Keratinocyte (primary cell): ENCODE measurements around the gene TTC28. TPM values are rescaled to one million over a fixed set of nuclear protein-coding genes. Genes with fewer than 3 reads are reported as not detected.

Experiments used
- DNase-seq: peaks from one replicate; pipeline ENCODE4 v3.0.0-alpha.2; 2011; ENCODE audit warnings: low read depth, missing footprints, low spot score
- FAIRE-seq: peaks from 2 replicates; lab custom pipeline; 2011; peaks lifted over from hg19 to GRCh38; lab: Jason Lieb, UNC
- H2AFZ ChIP-seq: 2 replicates; pipeline ENCODE4 v1.6.0; 2012; ENCODE audit warnings: low read length, control low read depth, inconsistent platforms; ENCODE audit not compliant: control insufficient read depth
- H3K27ac ChIP-seq: 2 replicates; pipeline ENCODE4 v1.5.1; 2011; ENCODE audit warnings: low read length; ENCODE audit not compliant: control insufficient read depth, insufficient read depth
- H3K27me3 ChIP-seq: 3 replicates; pipeline ENCODE4 v1.6.0; 2011; ENCODE audit warnings: low read length; ENCODE audit not compliant: control insufficient read depth, insufficient read depth; ENCODE audit errors: extremely low read depth
- H3K36me3 ChIP-seq, 2 experiments: 2 replicates in 1 of 2; 3 replicates in 1 of 2; pipeline ENCODE4 v1.5.1; 2011; ENCODE audit warnings: low read length in 2 of 2, mild to moderate bottlenecking in 1 of 2; ENCODE audit not compliant: control insufficient read depth in 2 of 2, insufficient read depth in 2 of 2; ENCODE audit errors: extremely low read depth in 1 of 2
- H3K4me1 ChIP-seq: 3 replicates; pipeline ENCODE4 v1.5.1; 2011; ENCODE audit warnings: low read length; ENCODE audit not compliant: control insufficient read depth, insufficient read depth; ENCODE audit errors: extremely low read depth
- H3K4me2 ChIP-seq: 3 replicates; pipeline ENCODE4 v1.6.0; 2011; ENCODE audit warnings: low read depth, low read length; ENCODE audit not compliant: control insufficient read depth, insufficient read depth; ENCODE audit errors: extremely low read depth
- H3K4me3 ChIP-seq, 3 experiments: fragments of 200-600 bp in 1 of 3; sonication (generic) in 1 of 3; 2 replicates in 2 of 3; 3 replicates in 1 of 3; pipeline ENCODE4 v1.5.1; 2011 to 2016; ENCODE audit warnings: low read length in 3 of 3, mild to moderate bottlenecking in 3 of 3, control low read depth in 2 of 3, inconsistent platforms in 1 of 3, low read depth in 1 of 3, mixed read lengths in 1 of 3, mixed run types in 1 of 3, moderate library complexity in 1 of 3; ENCODE audit not compliant: control insufficient read depth in 2 of 3, insufficient read depth in 2 of 3; ENCODE audit errors: extremely low read depth in 1 of 3
- H3K79me2 ChIP-seq: 2 replicates; pipeline ENCODE4 v1.6.0; 2012; ENCODE audit warnings: low read length; ENCODE audit not compliant: control insufficient read depth, insufficient read depth
- H3K9ac ChIP-seq: 3 replicates; pipeline ENCODE4 v1.6.0; 2011; ENCODE audit warnings: low read length; ENCODE audit not compliant: control insufficient read depth, insufficient read depth; ENCODE audit errors: extremely low read depth
- H3K9me1 ChIP-seq: 3 replicates; pipeline ENCODE4 v1.6.0; 2011; ENCODE audit warnings: low read length; ENCODE audit not compliant: control insufficient read depth, insufficient read depth; ENCODE audit errors: extremely low read depth
- H3K9me3 ChIP-seq: 2 replicates; pipeline ENCODE4 v1.5.1; 2012; ENCODE audit warnings: low read depth, low read length; ENCODE audit not compliant: control insufficient read depth
- H4K20me1 ChIP-seq: 3 replicates; pipeline ENCODE4 v1.6.0; 2011; ENCODE audit warnings: low read length; ENCODE audit not compliant: control insufficient read depth, insufficient read depth; ENCODE audit errors: extremely low read depth
- CTCF ChIP-seq, 3 experiments: IDR thresholded peaks in 1 of 3; conservative IDR thresholded peaks in 1 of 3; optimal IDR thresholded peaks in 1 of 3; 2 replicates in 2 of 3; 3 replicates in 1 of 3; pipeline versions ENCODE3 to v1.5.1; 2011; ENCODE audit warnings: low read length in 3 of 3, mild to moderate bottlenecking in 3 of 3, moderate library complexity in 2 of 3, control low read depth in 1 of 3, inconsistent platforms in 1 of 3; ENCODE audit not compliant: insufficient read depth in 2 of 3; ENCODE audit errors: extremely low read depth in 1 of 3
- EZH2 ChIP-seq: IDR thresholded peaks from one replicate; pipeline ENCODE4 v1.6.1; 2012; ENCODE audit warnings: inconsistent platforms, mild to moderate bottlenecking, low read length, moderate library complexity
- dilution Hi-C: fragments of 300-500 bp; cut with MboI; formaldehyde crosslinking; loops from one replicate; pipeline ENCODE4 v1.7.0; 2020; ENCODE audit warnings: low sequenced_read_pairs; ENCODE audit not compliant: extremely low pct_ligation_motif_present
- polyA plus RNA-seq, 5 experiments: library from polyadenylated mRNA; depleted of rRNA in 3 of 5; stranded (reverse) in 3 of 5; stranded (forward) in 1 of 5; unstranded in 1 of 5; fragments of >200 nt; gene quantifications; 1 replicate in 1 of 5; 2 replicates in 3 of 5; 3 replicates in 1 of 5; pipeline versions ENCODE4 v1.2.1 to v1.2.3, GENCODE V29; 2011 to 2012; ENCODE audit warnings: missing spikeins in 2 of 5, low read depth in 1 of 5, low replicate concordance in 1 of 5

The TTC28 gene
- polyA plus RNA-seq, 1 donor (not counting 4 experiments of a cell fraction or from before 2014, with no cell fraction given): 0.66 TPM

- H3K27ac ChIP-seq: no peak overlapping the region
- no peak overlapping the region for H3K4me3 ChIP-seq
- H4K20me1 ChIP-seq: no peaks in the 10 kb centered on the region
- no peaks in the 10 kb centered on the region for H3K9me1 ChIP-seq
- no peak overlapping the region for H3K4me2 ChIP-seq
- no peaks in the 10 kb centered on the region for H3K36me3 ChIP-seq
- no peaks in the 10 kb centered on the region for H3K4me1 ChIP-seq
- no peak overlapping the region for H2AFZ ChIP-seq
- H3K79me2 ChIP-seq: no peaks in the 10 kb centered on the region
- H3K9me3 ChIP-seq: no peaks in the 10 kb centered on the region
- TF ChIP-seq EZH2: no peak
- TF ChIP-seq CTCF (optimal IDR thresholded peaks at IDR 0.05 in 1 of 3, IDR thresholded peaks at IDR 0.05 in 1 of 3, conservative IDR thresholded peaks at IDR 0.05 in 1 of 3; ENCODE audit: extremely low read depth in 1 of 3, insufficient read depth in 2 of 3, low read length in 3 of 3): no peak
- H3K27me3 ChIP-seq: no peaks in the 10 kb centered on the region
- FAIRE-seq (no peak), DNase-seq (no peak)
- H3K9ac ChIP-seq: no peak overlapping the region
- dilution Hi-C loops: no loop called here
Measured at GRCh38 chr22:27947448-27947847, 732.2 kb downstream of the TTC28 start.

GRCh38 chr22:27941143-27941542 is 738.5 kb downstream of the TTC28 start:
- H3K27me3 ChIP-seq: no peaks in the 10 kb centered on the region
- H3K9me1 ChIP-seq: no peaks in the 10 kb centered on the region
- H4K20me1 ChIP-seq: no peaks in the 10 kb centered on the region
- no peak overlapping the region for H3K9ac ChIP-seq
- H3K9me3 ChIP-seq: no peaks in the 10 kb centered on the region
- H3K4me3 ChIP-seq: no peak overlapping the region
- dilution Hi-C loops: no loop called here
- no peaks in the 10 kb centered on the region for H3K4me1 ChIP-seq
- H3K27ac ChIP-seq: no peak overlapping the region
- no peaks in the 10 kb centered on the region for H3K36me3 ChIP-seq
- no peak overlapping the region for H3K4me2 ChIP-seq
- TF ChIP-seq EZH2: no peak
- TF ChIP-seq CTCF (optimal IDR thresholded peaks at IDR 0.05 in 1 of 3, IDR thresholded peaks at IDR 0.05 in 1 of 3, conservative IDR thresholded peaks at IDR 0.05 in 1 of 3; ENCODE audit: extremely low read depth in 1 of 3, insufficient read depth in 2 of 3, low read length in 3 of 3): no peak
- no peaks in the 10 kb centered on the region for H3K79me2 ChIP-seq
- FAIRE-seq (no peak), DNase-seq (no peak)
- no peak overlapping the region for H2AFZ ChIP-seq
